K562 (cell line): ENCODE measurements around the gene LRRC59. TPM values are rescaled to one million over a fixed set of nuclear protein-coding genes. Genes with fewer than 3 reads are reported as not detected.

ENCODE experiments used
- ATAC-seq: fragments of 200-7000 bp; cut with Tn5 transposase; 3 replicates; pipeline ENCODE4 v1.9.1; 2020; ENCODE audit warnings: moderate library complexity
- BruUV-seq: library from RNA; stranded (reverse); fragments of 400-500 nt; replicated peaks from 2 replicates; lab custom pipeline; 2021; lab: Mats Ljungman, UMichigan
- CTCF ChIA-PET: fragments of 300-600 bp; formaldehyde crosslinking; extraction: SDS; loops from one replicate; lab custom pipeline; 2021; ENCODE audit warnings: low intra/inter-chr PET ratio; lab: Yijun Ruan, JAX
- POLR2A ChIA-PET: fragments of 300-600, 350-650 bp; sonication (Branson Sonifier 250); formaldehyde crosslinking; extraction: SDS; loops from one replicate; lab custom pipeline; 2021; ENCODE audit warnings: antibody characterized with exemption, inconsistent platforms; lab: Yijun Ruan, JAX
- DNase-seq, 4 experiments: peaks; one replicate each; pipeline versions ENCODE4 v3.0.0 to v3.0.0-alpha.2; 2011 to 2018; ENCODE audit warnings: low spot score in 3 of 4, mixed read lengths in 3 of 4; ENCODE audit errors: extremely low read depth in 1 of 4
- FAIRE-seq: peaks from 2 replicates; lab custom pipeline; 2011; peaks lifted over from hg19 to GRCh38; lab: Jason Lieb, UNC
- H2AFZ ChIP-seq: 2 replicates; pipeline ENCODE4 v1.6.0; 2011; ENCODE audit warnings: low read depth, low read length, control low read depth, inconsistent platforms
- H3K27ac ChIP-seq: fragments of 200-600 bp; 3 replicates; pipeline ENCODE4 v1.8.0; 2011; ENCODE audit warnings: low read depth, mild to moderate bottlenecking, control low read depth, inconsistent platforms, low read length, moderate library complexity, mixed read lengths; ENCODE audit errors: extremely low read depth
- H3K27me3 ChIP-seq, 2 experiments: fragments of 300-600 bp in 1 of 2; 2 replicates in 1 of 2; 3 replicates in 1 of 2; pipeline versions ENCODE4 v1.6.0 to v1.8.0; 2011; ENCODE audit warnings: inconsistent platforms in 2 of 2, low read length in 2 of 2, mild to moderate bottlenecking in 1 of 2, mixed read lengths in 1 of 2, moderate library complexity in 1 of 2; ENCODE audit not compliant: control insufficient read depth in 2 of 2, insufficient read depth in 2 of 2
- H3K36me3 ChIP-seq: fragments of 300-600 bp; 3 replicates; pipeline ENCODE4 v1.8.0; 2011; ENCODE audit warnings: mild to moderate bottlenecking, low read length, inconsistent platforms; ENCODE audit not compliant: control insufficient read depth, insufficient read depth
- H3K4me1 ChIP-seq, 2 experiments: fragments of 200-600 bp in 1 of 2; replicated peaks in 1 of 2; 2 replicates in 1 of 2; 3 replicates in 1 of 2; pipeline versions ENCODE4 v1.5.1 to v1.8.0; 2011; ENCODE audit warnings: inconsistent platforms in 2 of 2, low read length in 2 of 2, mild to moderate bottlenecking in 1 of 2, mixed read lengths in 1 of 2, moderate library complexity in 1 of 2; ENCODE audit not compliant: control insufficient read depth in 2 of 2, insufficient read depth in 2 of 2
- H3K4me2 ChIP-seq: 2 replicates; pipeline ENCODE4 v1.6.1; 2011; ENCODE audit warnings: low read length, control low read depth, inconsistent platforms, mixed read lengths; ENCODE audit not compliant: insufficient read depth
- H3K4me3 ChIP-seq: fragments of 200-600 bp; sonication (generic), shearing (Covaris generic); 2 replicates; pipeline ENCODE4 v1.5.1; 2016; ENCODE audit warnings: control low read depth, inconsistent platforms
- H3K79me2 ChIP-seq: fragments of 200-600 bp; 3 replicates; pipeline ENCODE4 v1.8.0; 2011; ENCODE audit warnings: low read length, inconsistent platforms; ENCODE audit not compliant: control insufficient read depth, insufficient read depth
- H3K9ac ChIP-seq, 2 experiments: 2 replicates each; pipeline versions ENCODE4 v1.6.0 to v1.6.1; 2011; ENCODE audit warnings: low read depth in 2 of 2, low read length in 2 of 2, control low read depth in 1 of 2, inconsistent platforms in 1 of 2, mild to moderate bottlenecking in 1 of 2, mixed read lengths in 1 of 2; ENCODE audit not compliant: insufficient read depth in 1 of 2
- H3K9me1 ChIP-seq: one replicate; pipeline ENCODE4 v1.6.0; 2011; ENCODE audit warnings: inconsistent platforms, mild to moderate bottlenecking, low read length, moderate library complexity; ENCODE audit not compliant: control insufficient read depth, insufficient read depth
- H3K9me3 ChIP-seq: replicated peaks from 2 replicates; pipeline ENCODE4 v1.5.1; 2011; ENCODE audit warnings: low read depth, low read length, inconsistent platforms; ENCODE audit not compliant: control insufficient read depth, insufficient read depth
- H4K20me1 ChIP-seq: replicated peaks from 2 replicates; pipeline ENCODE4 v1.6.1; 2011; ENCODE audit warnings: low read length, inconsistent platforms, mixed read lengths; ENCODE audit not compliant: control insufficient read depth, insufficient read depth
- CGGBP1 ChIP-seq: fragments of 250-450 bp; sonication (Bioruptor Pico); IDR thresholded peaks from 2 replicates; pipeline ENCODE4 v1.9.0; 2021; ENCODE audit warnings: mild to moderate bottlenecking
- HNRNPL ChIP-seq: fragments of 200-400 bp; formaldehyde crosslinking; IDR thresholded peaks from 2 replicates; pipeline ENCODE4 v1.6.1; 2017; ENCODE audit warnings: low read depth, mild to moderate bottlenecking, low read length
- KAT8 ChIP-seq: fragments of 450-650 bp; IDR thresholded peaks from 2 replicates; pipeline ENCODE4 v1.6.1; 2016; ENCODE audit warnings: low read depth, mild to moderate bottlenecking
- SAFB ChIP-seq: fragments of 200-400 bp; formaldehyde crosslinking; IDR thresholded peaks from 2 replicates; pipeline ENCODE4 v1.6.1; 2017; ENCODE audit warnings: low read depth, low read length, borderline replicate concordance
- ZBTB7A ChIP-seq: IDR thresholded peaks from 2 replicates; pipeline ENCODE4 v1.6.1; 2011; ENCODE audit warnings: low read depth, mild to moderate bottlenecking, low read length, moderate library complexity, borderline replicate concordance; ENCODE audit not compliant: control insufficient read depth
- ZFP36 ChIP-seq: fragments of 150-350 bp; IDR thresholded peaks from 2 replicates; pipeline ENCODE4 v1.6.1; 2018; ENCODE audit warnings: low read length, low read depth; ENCODE audit not compliant: partially characterized antibody
- ZNF395 ChIP-seq: fragments of 200-800 bp; sonication (Bioruptor generic); IDR thresholded peaks from 2 replicates; pipeline ENCODE4 v1.6.1; 2017; ENCODE audit warnings: missing genetic modification characterization, missing compliant biosample characterization
- WGBS: fragments of 100-300 bp; shearing (Covaris generic); methylation state at CpG from one replicate; pipeline ENCODE4 v1.1.6; 2016; ENCODE audit warnings: low coverage, mixed read lengths; ENCODE audit not compliant: insufficient coverage; ENCODE audit errors: missing lambda C conversion rate; 5-methylcytosine and 5-hydroxymethylcytosine counted together
- in situ Hi-C: fragments of 300-500 bp; cut with MboI; formaldehyde crosslinking; loops from 4 replicates; pipeline ENCODE4 v1.15.0; 2018; ENCODE audit warnings: inconsistent platforms, mixed read lengths
- intact Hi-C: fragments of 100-400 bp; cut with micrococcal nuclease; formaldehyde crosslinking; loops from 2 replicates; pipeline ENCODE4 v1.14.2; 2022
- polyA plus RNA-seq, 8 experiments: library from polyadenylated mRNA; depleted of rRNA in 4 of 8; stranded (reverse) in 5 of 8; unstranded in 3 of 8; fragments of >200 nt; fragmentation: Nextera tagmentation in 2 of 8; fragmentation: Illumina TruSeq in 1 of 8; extraction: Ambion mirVana in 2 of 8; extraction: Trizol in 1 of 8; gene quantifications; 2 replicates each; pipeline versions ENCODE4 v1.2.1 to v1.2.3, GENCODE V29; 2011 to 2014; ENCODE audit warnings: inconsistent platforms in 1 of 8, missing spikeins in 1 of 8
- total RNA-seq, 7 experiments: library from RNA; depleted of rRNA in 6 of 7; stranded (reverse); fragments of >200 nt in 6 of 7; fragmentation: Illumina TruSeq in 2 of 7; extraction: Trizol in 2 of 7; gene quantifications; 2 replicates each; pipeline versions ENCODE4 v1.2.1 to v1.2.3, GENCODE V29; 2011 to 2021; ENCODE audit warnings: low replicate concordance in 1 of 7

Gene LRRC59
- total and polyA plus RNA-seq, 9 of the 15 experiments (the other 6 are each of a cell fraction or from before 2014, with no cell fraction given) = 27.8 to 244 (median 154) TPM

GRCh38 chr17:50392621-50393020, 4.7 kb downstream of the LRRC59 start:
- in situ Hi-C loops = no loop called here
- Histone ChIP-seq H3K36me3 (peaks cover 86% of the 10 kb centered on the region), H3K27ac (no peak overlapping the region), H3K4me2 (no peak overlapping the region), H3K9me3 (no peaks in the 10 kb centered on the region), H3K9me1 (no peaks in the 10 kb centered on the region), H3K9ac (no peak overlapping the region), H3K27me3 (no peaks in the 10 kb centered on the region), H3K4me3 (no peak overlapping the region), H3K4me1 (peaks cover 10 to 15% of the 10 kb centered on the region in 2 experiments; a peak in 4 of 5 replicates), H4K20me1 (0 out of 2 replicates have a peak, but pooled peaks cover 16% of the 10 kb centered on the region), H2AFZ (no peak overlapping the region), H3K79me2 (peaks cover 63% of the 10 kb centered on the region)
- DNase-seq = no peak
- BruUV-seq = no TSS peak
- intact Hi-C loops = no loop called here
- ChIA-PET CTCF (no interaction called here), POLR2A (interaction anchor here (5.6 kb wide), 1 partner anchor 11 kb away, joined by 57 read pairs; no protein-coding TSS in a partner anchor)
- TF ChIP-seq ZNF395 (CRISPR knock-in tag) (no peak), ZFP36 (no peak), HNRNPL (no peak), SAFB (no peak), KAT8 (no peak), CGGBP1 (CRISPR knock-in tag) (no peak), ZBTB7A (no peak)
- FAIRE-seq = no peak
- ATAC-seq = no peak
- WGBS = 92% methylated on average over 6 of the region's 6 CpGs
